GM12878 (cell line): ENCODE data around the gene PPP2R3B. TPM values are rescaled to one million over a fixed set of nuclear protein-coding genes. Genes with fewer than 3 reads are reported as not detected.

Source experiments
- ATAC-seq: fragments of 200-7000 bp; cut with Tn5 transposase; 3 replicates; pipeline ENCODE4 v1.9.1; 2020; ENCODE audit warnings: mild to moderate bottlenecking, moderate library complexity
- BruUV-seq: library from RNA; stranded (reverse); fragments of 400-500 nt; replicated peaks from 2 replicates; lab custom pipeline; 2021; lab: Mats Ljungman, UMichigan
- CTCF ChIA-PET: fragments of 300-600 bp; sonication (Branson Sonifier 250); formaldehyde crosslinking; extraction: SDS; loops from one replicate; lab custom pipeline; 2021; ENCODE audit warnings: inconsistent platforms; lab: Yijun Ruan, JAX
- POLR2A ChIA-PET: fragments of 350-600 bp; formaldehyde crosslinking; extraction: SDS; loops from one replicate; lab custom pipeline; 2021; ENCODE audit warnings: inconsistent platforms; lab: Charles Lee
- RAD21 ChIA-PET: fragments of 300-600 bp; sonication (Branson Sonifier 250); formaldehyde crosslinking; loops from one replicate; lab custom pipeline; 2023; ENCODE audit warnings: antibody characterized with exemption; ENCODE audit not compliant: unreplicated experiment; lab: Charles Lee
- SMC1A ChIA-PET: fragments of 300-600 bp; sonication (Branson Sonifier 250); formaldehyde crosslinking; loops from one replicate; lab custom pipeline; 2023; ENCODE audit not compliant: unreplicated experiment, uncharacterized antibody; lab: Charles Lee
- DNase-seq: peaks from one replicate; pipeline ENCODE4 v3.0.0-alpha.2; 2011; ENCODE audit warnings: low read depth, low spot score
- FAIRE-seq: peaks from 3 replicates; lab custom pipeline; 2011; peaks lifted over from hg19 to GRCh38; lab: Jason Lieb, UNC
- H2AFZ ChIP-seq: 2 replicates; pipeline ENCODE4 v1.6.0; 2011; ENCODE audit warnings: low read depth, low read length, control low read depth; ENCODE audit not compliant: control insufficient read depth
- H3K27ac ChIP-seq: 2 replicates; pipeline ENCODE4 v1.5.1; 2011; ENCODE audit warnings: control low read depth; ENCODE audit not compliant: control insufficient read depth, insufficient read depth
- H3K27me3 ChIP-seq, 2 experiments: replicated peaks in 1 of 2; 2 replicates each; pipeline versions ENCODE4 v1.6.0 to v1.6.1; 2011; ENCODE audit warnings: low read length in 1 of 2; ENCODE audit not compliant: control insufficient read depth in 2 of 2, insufficient read depth in 2 of 2
- H3K36me3 ChIP-seq, 2 experiments: 2 replicates each; pipeline ENCODE4 v1.5.1; 2011; ENCODE audit warnings: low read length in 1 of 2; ENCODE audit not compliant: control insufficient read depth in 2 of 2, insufficient read depth in 2 of 2
- H3K4me1 ChIP-seq: 2 replicates; pipeline ENCODE4 v1.6.1; 2011; ENCODE audit warnings: mild to moderate bottlenecking, low read length, moderate library complexity, mixed read lengths; ENCODE audit not compliant: control insufficient read depth, insufficient read depth
- H3K4me2 ChIP-seq: 2 replicates; pipeline ENCODE4 v1.6.0; 2011; ENCODE audit warnings: control low read depth; ENCODE audit not compliant: control insufficient read depth, insufficient read depth
- H3K4me3 ChIP-seq: fragments of 200-600 bp; sonication (generic); 2 replicates; pipeline ENCODE4 v1.5.1; 2016
- H3K79me2 ChIP-seq: 2 replicates; pipeline ENCODE4 v1.6.0; 2011; ENCODE audit warnings: low read length; ENCODE audit not compliant: control insufficient read depth, insufficient read depth
- H3K9ac ChIP-seq: 2 replicates; pipeline ENCODE4 v1.8.0; 2011; ENCODE audit warnings: low read length, control low read depth, mixed read lengths; ENCODE audit not compliant: control insufficient read depth, insufficient read depth
- H3K9me3 ChIP-seq: replicated peaks from 3 replicates; pipeline ENCODE4 v1.5.1; 2011; ENCODE audit warnings: mild to moderate bottlenecking, low read length; ENCODE audit not compliant: control insufficient read depth, insufficient read depth
- H4K20me1 ChIP-seq: 2 replicates; pipeline ENCODE4 v1.6.0; 2011; ENCODE audit not compliant: control insufficient read depth, insufficient read depth
- BCLAF1 ChIP-seq: fragments of 450-650 bp; IDR thresholded peaks from 2 replicates; pipeline ENCODE4 v1.6.1; 2017; ENCODE audit warnings: antibody characterized with exemption, mild to moderate bottlenecking, moderate library complexity
- EP300 ChIP-seq, 2 experiments: fragments of 150-350 bp in 1 of 2; IDR thresholded peaks; 2 replicates each; pipeline ENCODE4 v1.6.1; 2011 to 2012; ENCODE audit warnings: low read depth in 2 of 2, low read length in 2 of 2, borderline replicate concordance in 1 of 2, improper control_type of control experiment in 1 of 2, inconsistent platforms in 1 of 2; ENCODE audit not compliant: control insufficient read depth in 1 of 2
- HDAC2 ChIP-seq: fragments of 200-600 bp; sonication (generic); IDR thresholded peaks from 2 replicates; pipeline ENCODE4 v1.6.1; 2017
- KDM1A ChIP-seq: fragments of 200-600 bp; sonication (generic); IDR thresholded peaks from 2 replicates; pipeline ENCODE4 v1.6.1; 2016; ENCODE audit warnings: borderline replicate concordance
- MEF2B ChIP-seq: fragments of 450-650 bp; IDR thresholded peaks from 2 replicates; pipeline ENCODE4 v1.6.1; 2018; ENCODE audit warnings: mild to moderate bottlenecking, moderate library complexity; ENCODE audit not compliant: partially characterized antibody, poor library complexity, severe bottlenecking
- MXI1 ChIP-seq: fragments of 150-350 bp; IDR thresholded peaks from 2 replicates; pipeline ENCODE4 v1.6.1; 2011; ENCODE audit warnings: low read depth, mild to moderate bottlenecking, inconsistent platforms, low read length, improper control_type of control experiment
- RUNX3 ChIP-seq: IDR thresholded peaks from 2 replicates; pipeline ENCODE4 v1.6.1; 2012; ENCODE audit warnings: low read length, inconsistent platforms
- USF1 ChIP-seq: IDR thresholded peaks from 2 replicates; pipeline ENCODE4 v1.6.1; 2011; ENCODE audit warnings: borderline replicate concordance, low read depth, mild to moderate bottlenecking, moderate library complexity, mixed read lengths, low read length; ENCODE audit not compliant: insufficient read depth; ENCODE audit errors: extremely low read length
- ZBTB33 ChIP-seq: fragments of 450-650 bp; IDR thresholded peaks from 2 replicates; pipeline ENCODE4 v1.6.1; 2017; ENCODE audit warnings: mild to moderate bottlenecking
- WGBS: methylation state at CpG from one replicate; pipeline ENCODE4 v1.1.6; 2016; ENCODE audit warnings: low lambda C conversion rate; ENCODE audit not compliant: insufficient replicate concordance, insufficient coverage; ENCODE audit errors: missing lambda C conversion rate; 5-methylcytosine and 5-hydroxymethylcytosine counted together
- in situ Hi-C: fragments of 300-500 bp; cut with MboI; formaldehyde crosslinking; loops from 9 replicates; pipeline ENCODE4 v1.14.3; 2018; ENCODE audit warnings: mixed read lengths
- intact Hi-C: fragments of 100-400 bp; cut with micrococcal nuclease; formaldehyde crosslinking; loops from one replicate; pipeline ENCODE4 v1.14.2; 2022; ENCODE audit not compliant: unreplicated experiment
- polyA plus RNA-seq, 11 experiments: library from polyadenylated mRNA; depleted of rRNA in 4 of 11; unstranded in 6 of 11; stranded (reverse) in 5 of 11; fragments of >200 nt; fragmentation: Nextera tagmentation in 4 of 11; fragmentation: Illumina TruSeq in 1 of 11; extraction: Ambion mirVana in 4 of 11; extraction: Trizol in 1 of 11; gene quantifications; 1 replicate in 1 of 11; 2 replicates in 10 of 11; pipeline versions ENCODE4 v1.2.1 to v1.2.3, GENCODE V29; 2011 to 2016; ENCODE audit warnings: inconsistent platforms in 2 of 11, missing spikeins in 2 of 11, low read depth in 1 of 11
- total RNA-seq, 4 experiments: library from RNA; depleted of rRNA in 3 of 4; stranded (reverse); fragments of >200 nt in 3 of 4; fragmentation: Illumina TruSeq in 1 of 4; extraction: Trizol in 1 of 4; gene quantifications; 2 replicates each; pipeline versions ENCODE4 v1.2.1 to v1.2.3, GENCODE V29; 2013 to 2021

PPP2R3B gene
- total and polyA plus RNA-seq, 10 of the 15 experiments (the other 5 are each of a cell fraction or from before 2014, with no cell fraction given), result 0.11 to 34.3 (median 9.7) TPM; not detected in 1

- ChIA-PET POLR2A (no interaction called here), SMC1A (no interaction called here), RAD21 (no interaction called here), CTCF (no interaction called here)
- TF ChIP-seq MEF2B, result no peak
- TF ChIP-seq MXI1, result no peak
- no peak for TF ChIP-seq USF1
- no peak for TF ChIP-seq EP300 (IDR thresholded peaks at IDR 0.05; ENCODE audit: borderline replicate concordance in 1 of 2, control insufficient read depth in 1 of 2, low read depth in 2 of 2, low read length in 2 of 2)
- intact Hi-C loops, result no loop called here
- no peak overlapping the region for H2AFZ ChIP-seq
- no peak for ATAC-seq
- in situ Hi-C loops, result no loop called here
- no peak overlapping the region for H3K4me2 ChIP-seq
- H3K4me1 ChIP-seq, result no peaks in the 10 kb centered on the region
- H4K20me1 ChIP-seq, result no peaks in the 10 kb centered on the region
- no peaks in the 10 kb centered on the region for H3K27me3 ChIP-seq
- 97% methylated on average over 37 of the region's 44 CpGs for WGBS
- BruUV-seq, result no TSS peak
- no peak overlapping the region for H3K9ac ChIP-seq
- no peak for DNase-seq
- H3K36me3 ChIP-seq, result no peaks in the 10 kb centered on the region
- H3K9me3 ChIP-seq, result peaks cover 1% of the 10 kb centered on the region; the same call in 2 of the 3 replicates
- H3K4me3 ChIP-seq, result no peak overlapping the region
- H3K27ac ChIP-seq, result no peak overlapping the region
- no peaks in the 10 kb centered on the region for H3K79me2 ChIP-seq
- FAIRE-seq, result no peak
These were observed 47.8 kb downstream of the PPP2R3B start for GRCh38 chrX:338836-339400.

- Histone ChIP-seq H3K27ac (no peak overlapping the region), H2AFZ (no peak overlapping the region), H3K79me2 (no peaks in the 10 kb centered on the region), H4K20me1 (no peaks in the 10 kb centered on the region), H3K27me3 (no peaks in the 10 kb centered on the region), H3K4me3 (no peak overlapping the region), H3K9me3 (peaks cover 1% of the 10 kb centered on the region; the same call in 2 of the 3 replicates), H3K4me1 (no peaks in the 10 kb centered on the region), H3K4me2 (no peak overlapping the region), H3K9ac (no peak overlapping the region), H3K36me3 (no peaks in the 10 kb centered on the region)
- ChIA-PET POLR2A (no interaction called here), SMC1A (no interaction called here), CTCF (no interaction called here), RAD21 (no interaction called here)
- intact Hi-C loops, result no loop called here
- BruUV-seq, result no TSS peak
- ATAC-seq (no peak), DNase-seq (no peak), FAIRE-seq (no peak)
- in situ Hi-C loops, result no loop called here
- 95% methylated on average over 38 of the region's 53 CpGs for WGBS
- TF ChIP-seq HDAC2 (no peak), KDM1A (no peak), RUNX3 (no peak), ZBTB33 (no peak), BCLAF1 (no peak)
These were observed 48.3 kb downstream of the PPP2R3B start for GRCh38 chrX:338281-338835.
